GM20431 (cell line): ENCODE measurements around the gene SORCS2.

Experiments
- in situ Hi-C: fragments of 300-500 bp; cut with MseI, MboI; formaldehyde crosslinking; loops from one replicate; pipeline ENCODE4 v1.15.0; 2020; ENCODE audit warnings: low sequenced_read_pairs; ENCODE audit not compliant: unreplicated experiment

SORCS2 gene

DNA sequence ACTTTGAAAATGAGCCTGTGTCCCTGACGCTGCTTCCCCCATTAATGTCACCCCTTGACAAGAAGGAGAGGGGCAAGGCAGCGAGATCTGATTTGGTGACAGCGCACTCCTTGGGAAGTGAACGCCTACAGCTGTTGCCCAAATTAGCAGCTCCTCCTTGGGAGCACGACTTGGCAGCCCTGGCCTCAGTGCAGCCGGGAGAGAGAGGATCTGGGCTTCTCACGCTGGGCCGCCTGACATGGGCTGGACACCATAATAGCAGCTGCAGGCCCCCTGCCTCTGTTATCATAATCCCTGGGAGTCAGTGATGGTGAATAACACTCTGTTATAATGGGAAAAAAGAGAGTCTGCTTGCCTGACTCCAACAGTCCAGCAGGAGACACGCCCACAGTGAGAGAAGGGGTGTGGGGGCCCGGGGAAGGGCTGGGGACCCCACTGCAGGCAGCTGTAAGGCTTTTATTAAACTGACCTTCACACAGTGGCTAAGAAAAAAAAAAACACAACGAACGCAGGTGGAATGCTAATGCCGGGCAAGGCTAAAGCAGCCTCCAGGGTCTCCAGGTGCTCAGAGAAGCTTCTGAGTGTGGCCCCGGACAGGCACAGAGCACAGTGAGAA is 169.1 kb downstream of the SORCS2 start:
- in situ Hi-C loops: no loop called here

- in situ Hi-C loops: no loop called here
Observed at GRCh38 chr4:7362341-7362740, 170.0 kb downstream of the SORCS2 start.

- in situ Hi-C loops: no loop called here
Observed at GRCh38 chr4:7362862-7363430, 170.6 kb downstream of the SORCS2 start.

- in situ Hi-C loops: no loop called here
Observed at GRCh38 chr4:7364979-7365378, 172.6 kb downstream of the SORCS2 start.

DNA sequence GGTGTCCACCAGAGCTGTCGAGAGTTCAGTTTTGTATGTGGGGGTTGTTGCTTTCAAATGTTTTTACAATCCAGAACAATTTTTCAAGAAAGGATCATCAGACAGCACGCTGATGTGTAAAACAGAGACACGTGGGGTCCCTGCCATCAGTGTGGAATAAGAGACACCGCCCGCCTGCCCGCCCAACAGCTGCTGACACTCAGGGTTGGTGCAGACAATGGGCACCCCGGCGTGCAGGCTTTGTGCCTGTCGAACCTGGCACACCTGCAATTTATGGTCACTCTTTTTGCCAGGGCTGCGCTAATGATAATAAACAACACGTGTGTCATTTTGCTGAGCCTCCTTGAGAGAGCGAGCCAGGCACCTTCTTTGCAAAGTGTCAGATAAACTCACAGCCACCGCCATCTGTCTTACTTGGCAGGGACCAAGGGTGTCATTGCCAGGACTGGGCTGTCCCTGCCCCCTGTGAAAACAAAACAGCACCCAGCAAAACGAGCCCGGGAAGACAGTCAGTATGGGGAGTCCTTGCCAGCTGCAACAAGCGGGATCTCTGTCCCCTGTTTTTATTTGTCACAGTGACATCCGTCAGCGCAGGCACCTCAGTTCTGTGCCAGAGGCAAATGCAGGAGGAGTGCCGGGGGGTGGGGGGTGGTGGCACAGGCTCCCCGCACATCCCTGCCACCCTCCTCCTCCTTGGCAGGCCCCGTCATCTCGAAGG is 173.3 kb downstream of the SORCS2 start:
- in situ Hi-C loops: no loop called here

DNA sequence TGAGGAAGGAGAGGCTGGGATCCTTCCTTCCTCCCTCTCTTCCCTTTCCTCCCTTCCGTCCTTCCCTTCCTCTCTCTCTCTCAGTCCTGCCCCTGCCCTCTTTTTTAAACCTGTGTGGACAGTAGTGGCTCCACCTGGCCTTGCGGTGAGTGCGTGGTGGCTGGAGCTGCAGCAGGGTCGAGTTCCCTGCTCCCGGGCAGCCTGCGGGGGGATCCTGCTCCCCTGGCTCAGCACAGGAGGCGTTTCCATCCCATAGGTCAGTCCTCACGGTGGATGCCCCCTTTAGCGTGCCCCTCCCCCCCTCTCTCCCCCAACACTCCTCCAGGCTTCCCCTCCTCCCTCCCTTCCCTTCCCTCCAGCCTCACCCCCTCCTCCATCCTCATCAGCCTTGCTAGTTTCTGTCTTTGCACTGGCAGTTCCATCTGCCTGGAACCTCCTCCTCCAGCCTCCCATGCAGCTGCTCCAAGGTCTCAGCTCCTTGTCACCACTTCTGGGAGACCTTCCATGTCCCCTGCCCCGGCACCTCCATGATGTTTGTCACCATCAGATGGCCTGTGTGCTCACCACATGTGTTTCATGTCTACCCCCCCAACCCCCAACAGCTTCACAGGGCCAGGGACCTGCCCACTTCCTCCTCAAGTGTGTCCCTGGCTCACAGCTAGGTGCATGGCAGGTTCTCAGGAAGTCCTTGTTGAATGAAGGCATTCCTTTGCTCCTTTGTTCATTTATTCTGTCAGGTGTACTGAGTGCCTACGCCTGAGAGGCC is 174.0 kb downstream of the SORCS2 start:
- in situ Hi-C loops: no loop called here

DNA sequence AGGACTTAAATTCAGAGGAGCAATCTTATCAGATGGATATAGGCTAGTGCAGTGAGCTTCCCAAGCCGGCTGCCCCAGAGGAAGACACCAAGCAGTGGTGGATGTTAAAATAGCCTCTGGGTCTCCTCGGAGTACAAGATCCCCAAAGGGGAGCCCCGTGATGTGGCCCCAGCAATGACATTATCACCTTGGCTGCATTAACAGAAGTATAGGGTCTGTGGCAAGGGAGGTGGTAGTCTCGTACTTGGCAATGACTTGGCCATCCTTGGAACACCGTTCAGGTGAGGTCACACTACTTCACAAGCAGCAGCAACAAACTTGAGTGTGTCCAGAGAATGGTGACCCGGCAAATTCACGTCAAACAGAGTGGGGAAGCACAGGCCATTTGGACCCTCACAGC is 174.6 kb downstream of the SORCS2 start:
- in situ Hi-C loops: no loop called here

GRCh38 chr4:7367406-7367805 is 175.1 kb downstream of the SORCS2 start:
- in situ Hi-C loops: no loop called here

DNA sequence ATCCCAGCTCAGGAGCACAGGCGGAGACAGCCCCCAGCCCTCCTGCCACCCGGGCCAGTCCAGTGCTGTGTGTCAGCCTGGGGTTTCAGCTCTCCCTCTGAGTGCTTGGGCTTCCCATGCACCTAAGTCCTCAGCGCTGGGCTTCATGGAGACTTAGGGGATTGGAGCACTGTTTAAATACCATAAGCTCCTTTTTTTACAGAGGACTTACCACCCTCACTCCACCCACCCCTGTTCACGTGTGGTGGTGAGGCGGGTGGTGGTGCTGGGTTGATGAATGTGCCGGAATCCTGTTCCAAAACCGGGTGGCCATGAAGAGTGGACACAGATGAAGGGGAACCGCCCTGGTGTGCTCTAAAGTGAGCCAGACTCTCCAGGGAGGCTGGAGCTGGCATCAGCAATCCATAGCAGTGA is 175.5 kb downstream of the SORCS2 start:
- in situ Hi-C loops: no loop called here

DNA sequence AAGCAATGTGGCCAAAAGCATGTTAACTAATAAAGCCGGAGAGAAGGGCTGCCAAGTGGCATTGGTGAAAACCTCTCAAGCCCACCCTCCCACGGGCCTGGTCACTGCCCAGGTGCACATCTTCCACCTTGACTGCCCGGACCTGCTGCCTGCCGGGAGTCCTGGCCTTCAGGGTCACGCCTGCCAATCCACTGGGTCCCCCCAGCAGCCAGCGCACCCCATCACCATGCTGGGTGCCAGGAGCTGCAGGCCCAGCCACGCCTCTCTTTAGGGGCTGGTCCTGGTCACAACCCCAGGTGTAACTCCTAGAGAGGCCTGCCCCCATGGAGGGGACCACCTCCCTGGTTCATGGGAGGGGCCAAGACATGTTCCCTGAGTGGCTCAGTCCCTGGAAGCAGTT is 176.0 kb downstream of the SORCS2 start:
- in situ Hi-C loops: no loop called here

GRCh38 chr4:7369511-7369910 is 177.2 kb downstream of the SORCS2 start:
- in situ Hi-C loops: no loop called here

DNA sequence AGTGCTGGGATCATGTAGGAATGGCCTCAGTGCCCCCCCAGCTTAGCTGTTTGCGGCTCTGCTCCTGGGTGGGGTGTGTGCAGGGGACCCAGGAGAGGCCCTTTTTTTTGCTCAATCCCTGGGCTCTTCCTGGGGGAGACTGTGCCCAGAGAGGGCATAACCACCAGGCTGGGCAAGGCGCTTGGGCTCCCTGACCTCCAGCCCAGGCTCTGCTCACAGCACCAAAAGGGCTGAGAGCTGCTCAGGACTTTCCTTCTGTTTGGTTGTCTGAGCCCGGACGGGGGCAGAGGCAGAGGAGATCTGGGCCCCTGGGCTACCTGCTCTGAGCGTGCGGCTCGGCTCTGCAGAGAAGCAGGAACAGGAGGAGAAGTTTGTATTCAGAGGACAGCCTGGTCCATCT is 177.7 kb downstream of the SORCS2 start:
- in situ Hi-C loops: no loop called here

- in situ Hi-C loops: no loop called here
Observed at GRCh38 chr4:7371210-7371941, 179.0 kb downstream of the SORCS2 start.

- in situ Hi-C loops: no loop called here
Observed at GRCh38 chr4:7372673-7373072, 180.3 kb downstream of the SORCS2 start.

DNA sequence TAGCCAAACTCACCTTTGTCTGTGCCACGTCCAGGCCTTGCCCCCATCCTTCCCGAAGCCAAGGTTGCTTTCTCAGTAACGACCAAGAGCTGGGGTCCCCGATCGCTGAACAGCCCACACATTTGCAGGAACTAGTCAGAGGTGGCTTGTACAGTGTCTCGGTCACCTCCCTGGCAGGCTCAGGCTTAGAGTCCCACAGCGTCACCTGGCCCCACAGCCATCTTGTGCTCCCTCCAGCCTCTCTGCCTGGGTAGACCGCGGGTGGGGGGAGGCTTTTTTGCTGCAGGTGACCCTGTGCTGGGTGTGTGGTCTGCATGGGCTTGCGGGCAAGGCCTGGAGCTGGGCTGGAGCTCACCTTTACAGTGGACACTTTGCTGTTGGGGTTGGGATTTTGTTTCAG is 182.2 kb downstream of the SORCS2 start:
- in situ Hi-C loops: no loop called here

DNA sequence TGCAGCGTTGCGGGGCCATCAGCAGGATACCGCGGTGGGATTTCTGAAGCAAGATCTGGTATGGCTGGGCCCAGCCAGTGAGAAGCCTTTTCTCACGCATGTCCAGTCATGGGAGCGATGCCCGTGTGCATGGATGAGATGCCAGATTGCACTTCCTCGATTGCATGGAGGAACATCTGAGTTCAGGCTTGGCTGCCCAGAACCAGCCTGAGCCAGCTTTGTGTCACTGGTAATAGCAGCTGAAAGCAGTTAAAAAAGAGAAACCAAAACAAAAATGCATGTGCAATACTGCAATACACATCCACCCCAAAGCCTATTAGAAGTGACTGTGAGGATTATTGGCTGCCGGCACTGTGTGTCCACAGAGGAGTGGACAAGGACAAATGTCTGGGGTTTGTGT is 183.1 kb downstream of the SORCS2 start:
- in situ Hi-C loops: no loop called here

- in situ Hi-C loops: no loop called here
Observed at GRCh38 chr4:7377223-7377865, 185.0 kb downstream of the SORCS2 start.

GRCh38 chr4:7379186-7379585 is 186.8 kb downstream of the SORCS2 start:
- in situ Hi-C loops: no loop called here

DNA sequence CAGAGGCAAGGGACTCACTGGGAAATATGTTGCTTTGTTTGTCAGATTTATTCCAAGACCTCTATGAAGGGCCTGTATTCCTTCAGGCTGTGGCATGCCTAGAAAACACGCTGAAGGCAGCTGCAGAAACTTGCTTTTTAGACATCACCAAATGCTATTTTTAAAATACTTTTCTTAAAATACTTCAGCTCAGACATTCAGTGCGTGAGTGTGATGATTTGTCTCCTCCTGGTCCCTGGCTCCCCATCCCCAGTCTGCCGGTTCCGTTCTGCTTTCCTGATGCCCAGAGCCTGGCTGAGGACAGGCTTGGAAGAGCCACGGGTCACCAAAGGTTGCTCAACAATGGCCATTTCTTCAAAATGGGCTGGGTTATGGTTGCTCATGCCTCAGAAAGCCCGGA is 187.4 kb downstream of the SORCS2 start:
- in situ Hi-C loops: no loop called here
